Measurements from ENCODE around the gene CPZ. TPM values are rescaled to one million over a fixed set of nuclear protein-coding genes. Genes with fewer than 3 reads are reported as not detected.

CPZ gene
- total RNA-seq, 1 donor from 2014 or later = 6.0 TPM

DNA sequence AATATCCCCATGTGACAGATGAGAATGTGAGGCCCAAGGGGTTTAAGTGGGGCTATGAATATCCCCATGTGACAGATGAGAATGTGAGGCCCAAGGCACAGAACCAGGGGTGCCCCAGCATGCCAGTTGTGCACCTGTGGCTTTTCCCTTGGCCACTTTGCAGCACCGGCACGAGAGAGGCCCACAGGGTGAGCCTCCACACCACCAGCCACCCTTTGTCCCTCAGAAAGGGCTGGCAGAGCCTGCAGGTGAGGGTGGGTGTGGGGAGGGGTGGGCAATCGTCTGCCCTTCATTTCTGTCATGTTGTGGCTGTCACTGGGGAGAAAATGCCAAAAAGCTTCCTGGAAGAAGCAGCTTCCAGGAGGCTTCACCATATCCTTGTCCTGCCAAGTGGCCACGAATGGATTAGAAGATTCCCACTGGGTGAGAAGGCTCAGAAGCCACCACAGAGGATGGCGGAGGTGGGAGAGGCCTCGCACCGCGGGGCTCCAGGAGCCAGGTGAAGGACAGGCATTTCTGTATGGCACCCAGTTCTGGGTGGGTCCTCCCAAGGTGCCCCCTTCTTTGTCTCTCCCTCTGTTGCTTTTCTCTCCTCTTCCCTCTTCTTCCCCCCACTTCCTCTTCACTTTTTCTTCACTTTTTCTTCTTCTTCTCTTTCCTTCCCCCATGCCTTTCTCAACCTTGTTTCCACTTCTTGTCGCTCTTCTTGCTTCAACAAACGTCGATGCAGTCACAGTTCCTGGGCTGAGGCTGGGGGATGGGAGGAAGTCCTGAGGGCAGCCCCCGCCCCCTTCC is 12.8 kb upstream of the CPZ start:
- H3K4me1 ChIP-seq = no peaks in the 10 kb centered on the region
- no peak overlapping the region for H3K27ac ChIP-seq
- ATAC-seq (no peak), DNase-seq (no peak)
- peaks cover 47% of the 10 kb centered on the region for H3K27me3 ChIP-seq (ENCODE audit: low read depth)
- H3K9me3 ChIP-seq = no peaks in the 10 kb centered on the region
- TF ChIP-seq, protein P1, sequence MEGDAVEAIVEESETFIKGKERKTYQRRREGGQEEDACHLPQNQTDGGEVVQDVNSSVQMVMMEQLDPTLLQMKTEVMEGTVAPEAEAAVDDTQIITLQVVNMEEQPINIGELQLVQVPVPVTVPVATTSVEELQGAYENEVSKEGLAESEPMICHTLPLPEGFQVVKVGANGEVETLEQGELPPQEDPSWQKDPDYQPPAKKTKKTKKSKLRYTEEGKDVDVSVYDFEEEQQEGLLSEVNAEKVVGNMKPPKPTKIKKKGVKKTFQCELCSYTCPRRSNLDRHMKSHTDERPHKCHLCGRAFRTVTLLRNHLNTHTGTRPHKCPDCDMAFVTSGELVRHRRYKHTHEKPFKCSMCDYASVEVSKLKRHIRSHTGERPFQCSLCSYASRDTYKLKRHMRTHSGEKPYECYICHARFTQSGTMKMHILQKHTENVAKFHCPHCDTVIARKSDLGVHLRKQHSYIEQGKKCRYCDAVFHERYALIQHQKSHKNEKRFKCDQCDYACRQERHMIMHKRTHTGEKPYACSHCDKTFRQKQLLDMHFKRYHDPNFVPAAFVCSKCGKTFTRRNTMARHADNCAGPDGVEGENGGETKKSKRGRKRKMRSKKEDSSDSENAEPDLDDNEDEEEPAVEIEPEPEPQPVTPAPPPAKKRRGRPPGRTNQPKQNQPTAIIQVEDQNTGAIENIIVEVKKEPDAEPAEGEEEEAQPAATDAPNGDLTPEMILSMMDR (IDR thresholded peaks at IDR 0.05) = no peak
- no peak overlapping the region for H3K4me3 ChIP-seq
- H3K36me3 ChIP-seq = no peaks in the 10 kb centered on the region
- intact Hi-C loops (cut with DNase I) = no loop called here

- intact Hi-C loops (cut with DNase I) = no loop called here
- Histone ChIP-seq H3K36me3 (no peaks in the 10 kb centered on the region), H3K4me1 (no peaks in the 10 kb centered on the region), H3K27ac (no peak within 1 kb of the TSS), H3K27me3 (ENCODE audit: low read depth) (peaks cover 55% of the 10 kb centered on the region), H3K9me3 (no peaks in the 10 kb centered on the region), H3K4me3 (no peak within 1 kb of the TSS)
- TF ChIP-seq, protein P1 (IDR thresholded peaks at IDR 0.05) = no peak
- peak; percentile 81 to 83 for ATAC-seq
- peak; percentile 66 for DNase-seq
Measured at GRCh38 chr4:8580321-8581093, 12.1 kb upstream of the CPZ start, which contains the start of gene GPR78. Gene GPR78, plus strand, starts transcription at chr4:8580392. Its CDS starts 591 bp downstream, at chr4:8580983.

DNA sequence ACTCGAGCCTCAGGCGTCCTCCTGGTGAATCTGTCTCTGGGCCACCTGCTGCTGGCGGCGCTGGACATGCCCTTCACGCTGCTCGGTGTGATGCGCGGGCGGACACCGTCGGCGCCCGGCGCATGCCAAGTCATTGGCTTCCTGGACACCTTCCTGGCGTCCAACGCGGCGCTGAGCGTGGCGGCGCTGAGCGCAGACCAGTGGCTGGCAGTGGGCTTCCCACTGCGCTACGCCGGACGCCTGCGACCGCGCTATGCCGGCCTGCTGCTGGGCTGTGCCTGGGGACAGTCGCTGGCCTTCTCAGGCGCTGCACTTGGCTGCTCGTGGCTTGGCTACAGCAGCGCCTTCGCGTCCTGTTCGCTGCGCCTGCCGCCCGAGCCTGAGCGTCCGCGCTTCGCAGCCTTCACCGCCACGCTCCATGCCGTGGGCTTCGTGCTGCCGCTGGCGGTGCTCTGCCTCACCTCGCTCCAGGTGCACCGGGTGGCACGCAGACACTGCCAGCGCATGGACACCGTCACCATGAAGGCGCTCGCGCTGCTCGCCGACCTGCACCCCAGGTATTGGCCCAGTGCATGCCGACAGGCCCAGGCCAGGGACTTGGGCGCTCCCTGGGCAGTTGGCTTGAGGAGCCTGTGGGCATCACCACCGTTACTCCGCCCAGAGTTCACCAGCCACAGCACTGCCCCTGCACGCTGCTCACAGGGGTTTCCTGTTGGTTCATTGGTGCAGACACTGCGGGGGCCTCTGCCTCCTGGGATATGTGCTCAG is 11.3 kb upstream of the CPZ start:
- H3K27me3 ChIP-seq (ENCODE audit: low read depth) = peaks cover 57% of the 10 kb centered on the region
- TF ChIP-seq, protein P1 (IDR thresholded peaks at IDR 0.05) = no peak
- H3K4me3 ChIP-seq = no peak overlapping the region
- no peaks in the 10 kb centered on the region for H3K36me3 ChIP-seq
- ATAC-seq = peak in 1 of 2 donors; percentile 8
- no peak overlapping the region for H3K27ac ChIP-seq
- H3K9me3 ChIP-seq = no peaks in the 10 kb centered on the region
- intact Hi-C loops (cut with DNase I) = no loop called here
- no peak for DNase-seq
- H3K4me1 ChIP-seq = no peaks in the 10 kb centered on the region

DNA sequence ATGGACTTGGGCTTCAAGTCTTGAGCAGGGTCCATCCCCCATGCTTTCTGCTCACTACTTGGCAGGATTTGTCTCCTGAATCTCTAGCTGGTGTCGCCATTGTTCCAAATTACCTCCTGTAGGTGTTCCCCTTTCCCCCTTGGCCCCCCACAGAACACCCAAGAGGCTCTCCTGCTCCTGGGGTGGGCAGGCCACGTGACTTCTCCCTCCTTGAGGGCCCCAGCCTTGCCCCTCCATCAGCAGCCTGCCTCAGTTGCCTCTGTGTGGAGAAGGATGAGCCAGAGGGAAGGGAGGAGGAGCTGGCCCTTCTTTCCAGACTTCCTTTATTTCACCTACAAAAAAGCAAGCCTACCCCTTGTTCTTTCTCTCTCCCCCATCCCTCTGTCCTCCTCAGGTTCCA is 10.5 kb upstream of the CPZ start:
- H3K4me3 ChIP-seq = no peak overlapping the region
- no peaks in the 10 kb centered on the region for H3K36me3 ChIP-seq
- intact Hi-C loops (cut with DNase I) = no loop called here
- peaks cover 61% of the 10 kb centered on the region for H3K27me3 ChIP-seq (ENCODE audit: low read depth)
- no peaks in the 10 kb centered on the region for H3K9me3 ChIP-seq
- no peak for ATAC-seq
- no peaks in the 10 kb centered on the region for H3K4me1 ChIP-seq
- TF ChIP-seq, protein P1 (IDR thresholded peaks at IDR 0.05) = no peak
- no peak overlapping the region for H3K27ac ChIP-seq
- no peak for DNase-seq

- H3K36me3 ChIP-seq = no peaks in the 10 kb centered on the region
- intact Hi-C loops (cut with DNase I) = no loop called here
- H3K27me3 ChIP-seq (ENCODE audit: low read depth) = peaks cover 65% of the 10 kb centered on the region
- no peak for DNase-seq
- no peaks in the 10 kb centered on the region for H3K9me3 ChIP-seq
- no peaks in the 10 kb centered on the region for H3K4me1 ChIP-seq
- no peak overlapping the region for H3K27ac ChIP-seq
- H3K4me3 ChIP-seq = no peak overlapping the region
- TF ChIP-seq, protein P1 (IDR thresholded peaks at IDR 0.05) = no peak
- no peak for ATAC-seq
Measured at GRCh38 chr4:8582436-8582835, 10.1 kb upstream of the CPZ start.
